Type B pancreatic cell (in vitro differentiated cells): ENCODE measurements around the gene PTPRU. TPM values are rescaled to one million over a fixed set of nuclear protein-coding genes. Genes with fewer than 3 reads are reported as not detected.

Experiments used
- DNase-seq: peaks from one replicate; pipeline ENCODE4 v3.0.0; 2021; ENCODE audit warnings: mixed read lengths; ENCODE audit not compliant: unreplicated experiment; ENCODE audit errors: extremely low spot score
- H3K27ac Mint-ChIP-seq: 2 replicates; pipeline ENCODE4 v1.8.0; 2021; ENCODE audit warnings: mild to moderate bottlenecking, mixed read lengths
- H3K27me3 Mint-ChIP-seq: 2 replicates; pipeline ENCODE4 v1.8.0; 2021; ENCODE audit warnings: mixed read lengths
- H3K36me3 Mint-ChIP-seq: 2 replicates; pipeline ENCODE4 v1.8.0; 2021; ENCODE audit warnings: mixed read lengths
- H3K4me1 Mint-ChIP-seq: one replicate; pipeline ENCODE4 v1.8.0; 2021; ENCODE audit warnings: mixed read lengths; ENCODE audit not compliant: unreplicated experiment
- H3K4me3 Mint-ChIP-seq: 2 replicates; pipeline ENCODE4 v1.8.0; 2021; ENCODE audit warnings: mild to moderate bottlenecking, mixed read lengths
- H3K9me3 Mint-ChIP-seq: 2 replicates; pipeline ENCODE4 v1.8.0; 2021; ENCODE audit warnings: mixed read lengths
- total RNA-seq: library from RNA; stranded (reverse); gene quantifications from 2 replicates; pipeline ENCODE4 v1.2.1, GENCODE V29; 2021; ENCODE audit warnings: low replicate concordance
- TF ChIP-seq, protein P1 (sequence below): fragments of 200-600 bp; sonication (generic); conservative IDR thresholded peaks from 2 replicates; pipeline ENCODE4 v1.5.0; 2021; ENCODE audit warnings: antibody characterized with exemption, mild to moderate bottlenecking

Gene PTPRU
- total RNA-seq, 1 donor from 2014 or later: 66.6 TPM

DNA sequence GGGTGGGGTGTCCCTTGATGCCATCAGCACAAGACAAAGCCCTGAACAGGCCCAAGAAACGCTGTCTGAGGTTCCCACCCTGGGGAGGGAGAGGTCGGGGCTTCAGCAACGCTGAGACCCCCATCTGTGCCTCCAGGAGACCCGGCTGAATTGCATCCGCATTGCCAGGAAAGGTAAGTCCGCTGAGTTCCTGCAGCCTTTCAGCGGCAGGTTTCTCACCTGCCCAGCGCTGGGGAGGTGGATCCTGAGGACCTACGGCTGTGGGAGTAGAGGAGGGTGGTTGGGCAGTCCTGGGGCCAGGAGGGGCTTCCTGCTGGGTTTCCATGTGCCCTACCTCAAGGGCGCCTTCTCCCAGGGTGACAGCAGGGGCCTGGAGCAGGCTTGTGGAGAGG, 47.5 kb downstream of the PTPRU start:
- Mint-ChIP-seq H3K27me3 (no peaks in the 10 kb centered on the region), H3K4me1 (peaks cover 5% of the 10 kb centered on the region), H3K9me3 (no peaks in the 10 kb centered on the region), H3K4me3 (no peak overlapping the region), H3K36me3 (no peaks in the 10 kb centered on the region), H3K27ac (peak overlapping the region; percentile 83)
- TF ChIP-seq, protein P1, sequence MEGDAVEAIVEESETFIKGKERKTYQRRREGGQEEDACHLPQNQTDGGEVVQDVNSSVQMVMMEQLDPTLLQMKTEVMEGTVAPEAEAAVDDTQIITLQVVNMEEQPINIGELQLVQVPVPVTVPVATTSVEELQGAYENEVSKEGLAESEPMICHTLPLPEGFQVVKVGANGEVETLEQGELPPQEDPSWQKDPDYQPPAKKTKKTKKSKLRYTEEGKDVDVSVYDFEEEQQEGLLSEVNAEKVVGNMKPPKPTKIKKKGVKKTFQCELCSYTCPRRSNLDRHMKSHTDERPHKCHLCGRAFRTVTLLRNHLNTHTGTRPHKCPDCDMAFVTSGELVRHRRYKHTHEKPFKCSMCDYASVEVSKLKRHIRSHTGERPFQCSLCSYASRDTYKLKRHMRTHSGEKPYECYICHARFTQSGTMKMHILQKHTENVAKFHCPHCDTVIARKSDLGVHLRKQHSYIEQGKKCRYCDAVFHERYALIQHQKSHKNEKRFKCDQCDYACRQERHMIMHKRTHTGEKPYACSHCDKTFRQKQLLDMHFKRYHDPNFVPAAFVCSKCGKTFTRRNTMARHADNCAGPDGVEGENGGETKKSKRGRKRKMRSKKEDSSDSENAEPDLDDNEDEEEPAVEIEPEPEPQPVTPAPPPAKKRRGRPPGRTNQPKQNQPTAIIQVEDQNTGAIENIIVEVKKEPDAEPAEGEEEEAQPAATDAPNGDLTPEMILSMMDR: no peak
- DNase-seq: no peak

DNA sequence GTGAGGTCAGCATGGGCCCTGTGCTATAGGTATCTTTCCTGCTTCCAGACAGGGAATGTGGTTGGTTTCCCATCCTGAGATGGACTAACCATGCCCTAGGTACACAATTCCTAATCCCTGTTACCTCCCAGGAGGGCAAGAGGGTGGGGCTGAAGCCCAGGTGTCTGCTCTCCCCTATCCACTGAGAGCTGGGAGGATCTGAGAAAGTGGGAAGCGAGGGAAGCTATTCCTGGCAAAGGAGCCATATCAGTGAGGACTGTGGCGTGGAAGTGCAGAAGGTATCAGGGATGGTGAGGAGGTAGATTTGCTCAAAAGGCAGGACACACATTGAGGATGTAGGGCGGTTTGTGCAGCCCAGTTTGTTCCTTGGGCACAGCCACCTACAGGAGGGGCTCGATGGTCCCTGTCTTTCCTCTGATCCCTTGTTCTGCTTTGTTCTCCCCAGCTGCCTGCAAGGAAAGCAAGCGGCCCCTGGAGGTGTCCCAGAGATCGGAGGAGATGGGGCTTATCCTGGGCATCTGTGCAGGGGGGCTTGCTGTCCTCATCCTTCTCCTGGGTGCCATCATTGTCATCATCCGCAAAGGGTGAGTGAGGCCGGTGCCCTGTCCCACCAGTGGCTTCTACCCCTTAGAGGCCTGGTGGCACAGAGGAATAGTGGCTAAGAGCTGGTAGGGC, 48.1 kb downstream of the PTPRU start:
- H3K27ac Mint-ChIP-seq: peak overlapping the region; percentile 22
- peaks cover 5% of the 10 kb centered on the region for H3K4me1 Mint-ChIP-seq
- no peaks in the 10 kb centered on the region for H3K9me3 Mint-ChIP-seq
- no peak overlapping the region for H3K4me3 Mint-ChIP-seq
- no peak for DNase-seq
- no peaks in the 10 kb centered on the region for H3K36me3 Mint-ChIP-seq
- TF ChIP-seq, protein P1: no peak
- no peaks in the 10 kb centered on the region for H3K27me3 Mint-ChIP-seq

DNA sequence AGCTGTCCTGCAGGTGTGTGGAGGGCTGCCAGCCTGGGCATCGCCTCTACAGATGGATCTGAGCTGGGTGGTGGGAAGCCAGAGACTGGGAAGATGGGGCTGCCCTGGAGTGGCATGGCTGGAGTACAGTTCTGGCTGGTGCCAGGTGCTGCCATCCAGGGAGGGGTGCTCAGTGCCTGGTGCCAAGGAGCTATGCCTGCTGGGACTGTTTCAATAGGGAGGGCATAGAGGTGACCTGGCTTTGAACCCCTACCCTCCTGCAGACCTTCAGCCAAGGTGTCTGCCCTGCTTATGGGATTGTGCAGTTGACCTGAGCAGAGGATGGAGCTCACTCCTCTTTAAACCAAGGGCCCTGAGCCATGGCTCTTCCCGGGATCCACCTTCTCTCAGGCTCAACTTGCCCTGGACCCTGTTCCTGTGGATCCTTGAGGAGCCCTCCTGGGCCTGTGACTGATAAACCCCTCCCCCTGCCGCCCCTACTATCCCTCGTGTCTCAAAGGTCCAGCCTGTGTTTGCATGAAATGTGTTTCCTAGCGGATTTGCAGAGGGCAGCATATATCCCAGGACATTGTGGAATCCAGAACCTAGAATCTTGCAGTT, 48.7 kb downstream of the PTPRU start:
- Mint-ChIP-seq H3K36me3 (no peaks in the 10 kb centered on the region), H3K4me3 (no peak overlapping the region), H3K4me1 (peaks cover 5% of the 10 kb centered on the region), H3K9me3 (no peaks in the 10 kb centered on the region), H3K27me3 (no peaks in the 10 kb centered on the region), H3K27ac (no peak overlapping the region)
- DNase-seq: no peak
- TF ChIP-seq, protein P1: no peak

DNA sequence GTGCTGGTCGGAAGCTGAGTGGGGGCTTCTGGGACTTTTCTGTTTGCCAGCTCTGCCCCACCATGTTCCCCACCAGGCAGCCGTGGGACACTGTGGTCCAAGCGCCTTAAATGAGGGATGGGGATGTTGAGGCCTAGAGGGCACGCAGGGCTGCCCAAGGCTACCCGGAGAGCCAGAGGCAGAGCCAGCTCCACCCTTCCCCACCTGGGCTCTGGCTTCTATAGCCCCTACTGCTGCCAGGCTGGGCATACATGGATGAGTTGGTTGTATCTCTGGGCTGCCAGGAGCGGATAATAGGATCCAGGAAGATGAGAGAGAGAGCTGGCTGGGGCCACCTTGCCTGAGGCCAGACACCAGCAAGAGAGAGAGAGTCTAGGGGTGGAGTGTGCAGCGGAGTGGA, 49.4 kb downstream of the PTPRU start:
- Mint-ChIP-seq H3K9me3 (no peaks in the 10 kb centered on the region), H3K27ac (peak overlapping the region; percentile 1), H3K4me3 (no peak overlapping the region), H3K4me1 (peaks cover 9% of the 10 kb centered on the region), H3K36me3 (no peaks in the 10 kb centered on the region), H3K27me3 (no peaks in the 10 kb centered on the region)
- no peak for DNase-seq
- TF ChIP-seq, protein P1: no peak

DNA sequence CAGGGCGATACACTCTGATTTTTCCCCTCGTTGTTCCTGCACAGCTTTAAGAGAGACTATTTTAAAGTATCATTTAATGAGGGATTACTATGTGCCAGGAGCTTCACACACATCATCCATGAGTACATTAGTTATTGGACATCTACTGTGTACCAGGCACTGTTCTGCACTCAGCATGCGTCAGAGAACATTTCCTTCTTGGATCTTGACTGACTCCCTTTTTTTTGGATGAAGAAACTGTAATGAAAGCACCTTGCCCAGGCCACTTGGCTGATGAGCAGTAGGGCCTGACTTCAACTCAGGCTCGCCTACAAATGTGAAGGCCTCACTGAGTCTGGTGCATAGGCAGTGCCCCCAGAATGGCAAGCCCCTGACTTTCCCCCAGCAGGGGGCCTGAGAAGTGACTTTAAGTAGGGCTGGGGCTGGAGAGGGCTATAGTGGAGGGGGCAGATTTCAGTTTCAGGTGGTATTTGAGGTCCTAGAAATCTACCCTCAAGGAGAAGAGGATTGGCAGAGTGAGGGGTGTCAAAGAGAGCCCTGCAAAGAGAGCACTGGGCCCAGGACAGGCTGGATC, 50.0 kb downstream of the PTPRU start:
- Mint-ChIP-seq H3K4me3 (no peak overlapping the region), H3K27ac (peak overlapping the region; percentile 1), H3K9me3 (no peaks in the 10 kb centered on the region), H3K36me3 (no peaks in the 10 kb centered on the region), H3K4me1 (peaks cover 9% of the 10 kb centered on the region), H3K27me3 (no peaks in the 10 kb centered on the region)
- DNase-seq: no peak
- TF ChIP-seq, protein P1: no peak
